ENCODE data around the gene MSANTD7. TPM values are rescaled to one million over a fixed set of nuclear protein-coding genes. Genes with fewer than 3 reads are reported as not detected.
"Not testable (repeated sequence)": the region's sequence is repeated elsewhere in the genome, so short reads cannot be mapped to it uniquely, and the experiment has no call there.

Gene MSANTD7
- total and polyA plus RNA-seq, 2 donors = 6.6 to 15.6 TPM

- Histone ChIP-seq H3K27me3 (ENCODE audit: control insufficient read depth in 2 of 2, insufficient read depth in 1 of 2, low read length in 1 of 2) (no peaks in the 10 kb centered on the region), H3K4me3 (ENCODE audit: low read length in 2 of 2) (no peak overlapping the region), H3K4me1 (ENCODE audit: control insufficient read depth in 2 of 2, insufficient read depth in 2 of 2, low read length in 2 of 2) (no peaks in the 10 kb centered on the region), H3K27ac (ENCODE audit: low read depth in 1 of 2, low read length in 1 of 2) (no peak overlapping the region), H3K36me3 (ENCODE audit: control insufficient read depth in 2 of 2, insufficient read depth in 2 of 2, low read length in 1 of 2) (peaks cover 28 to 67% of the 10 kb centered on the region in 2 donors), H3K9me3 (ENCODE audit: control insufficient read depth in 2 of 2, insufficient read depth in 1 of 2, low read length in 1 of 2) (peaks cover 0 to 2% of the 10 kb centered on the region in 2 donors)
- WGBS = 97% methylated on average over 2 of the region's 2 CpGs
- DNase-seq (ENCODE audit: low read depth in 6 of 9, low spot score in 9 of 9) = no peak
These were observed 6.8 kb downstream of the MSANTD7 start for GRCh38 chr10:14844948-14845347.

GRCh38 chr10:14852236-14852635, 14.1 kb downstream of the MSANTD7 start:
- H3K4me3 ChIP-seq (ENCODE audit: low read length in 2 of 2) = no peak overlapping the region
- WGBS = 97% methylated on average over 3 of the region's 3 CpGs
- H3K36me3 ChIP-seq (ENCODE audit: control insufficient read depth in 2 of 2, insufficient read depth in 2 of 2, low read length in 1 of 2) = peaks cover 12 to 31% of the 10 kb centered on the region in 2 donors

GRCh38 chr10:14855453-14855852, 17.3 kb downstream of the MSANTD7 start:
- no peak for DNase-seq (ENCODE audit: low read depth in 6 of 9, low spot score in 9 of 9)
- H3K9me3 ChIP-seq (ENCODE audit: control insufficient read depth in 2 of 2, insufficient read depth in 1 of 2, low read length in 1 of 2) = no peaks in the 10 kb centered on the region

More at GRCh38 chr10:14852236-14852635, 14.1 kb downstream of the MSANTD7 start:
- Histone ChIP-seq H3K27ac (ENCODE audit: low read depth in 1 of 2, low read length in 1 of 2) (no peak overlapping the region), H3K4me1 (ENCODE audit: control insufficient read depth in 2 of 2, insufficient read depth in 2 of 2, low read length in 2 of 2) (no peaks in the 10 kb centered on the region), H3K27me3 (ENCODE audit: control insufficient read depth in 2 of 2, insufficient read depth in 1 of 2, low read length in 1 of 2) (no peaks in the 10 kb centered on the region), H3K9me3 (ENCODE audit: control insufficient read depth in 2 of 2, insufficient read depth in 1 of 2, low read length in 1 of 2) (no peaks in the 10 kb centered on the region)
- no peak for DNase-seq (ENCODE audit: low read depth in 6 of 9, low spot score in 9 of 9)

GRCh38 chr10:14858338-14858960, 20.3 kb downstream of the MSANTD7 start:
- no peak overlapping the region for H3K27ac ChIP-seq (ENCODE audit: low read depth in 1 of 2, low read length in 1 of 2)
- no peak overlapping the region for H3K4me3 ChIP-seq (ENCODE audit: low read length in 2 of 2)
- H3K4me1 ChIP-seq (ENCODE audit: control insufficient read depth in 2 of 2, insufficient read depth in 2 of 2, low read length in 2 of 2) = peaks cover 0 to 3% of the 10 kb centered on the region in 2 donors
- no peak for DNase-seq (ENCODE audit: low read depth in 6 of 9, low spot score in 9 of 9)
- peaks cover 29 to 33% of the 10 kb centered on the region in 2 donors for H3K36me3 ChIP-seq (ENCODE audit: control insufficient read depth in 2 of 2, insufficient read depth in 2 of 2, low read length in 1 of 2)
- H3K27me3 ChIP-seq (ENCODE audit: control insufficient read depth in 2 of 2, insufficient read depth in 1 of 2, low read length in 1 of 2) = no peaks in the 10 kb centered on the region
- 98% methylated on average over 6 of the region's 6 CpGs for WGBS
- no peaks in the 10 kb centered on the region for H3K9me3 ChIP-seq (ENCODE audit: control insufficient read depth in 2 of 2, insufficient read depth in 1 of 2, low read length in 1 of 2)

More at GRCh38 chr10:14855453-14855852, 17.3 kb downstream of the MSANTD7 start:
- H3K4me3 ChIP-seq (ENCODE audit: low read length in 2 of 2) = no peak overlapping the region
- 90% methylated on average over 1 of the region's 1 CpG for WGBS
- H3K27ac ChIP-seq (ENCODE audit: low read depth in 1 of 2, low read length in 1 of 2) = no peak overlapping the region
- H3K4me1 ChIP-seq (ENCODE audit: control insufficient read depth in 2 of 2, insufficient read depth in 2 of 2, low read length in 2 of 2) = peaks cover 0 to 3% of the 10 kb centered on the region in 2 donors
- peaks cover 19 to 35% of the 10 kb centered on the region in 2 donors for H3K36me3 ChIP-seq (ENCODE audit: control insufficient read depth in 2 of 2, insufficient read depth in 2 of 2, low read length in 1 of 2)
- no peaks in the 10 kb centered on the region for H3K27me3 ChIP-seq (ENCODE audit: control insufficient read depth in 2 of 2, insufficient read depth in 1 of 2, low read length in 1 of 2)

- Histone ChIP-seq H3K9me3 (ENCODE audit: control insufficient read depth in 2 of 2, insufficient read depth in 1 of 2, low read length in 1 of 2) (no peaks in the 10 kb centered on the region), H3K36me3 (ENCODE audit: control insufficient read depth in 2 of 2, insufficient read depth in 2 of 2, low read length in 1 of 2) (peaks cover 31 to 33% of the 10 kb centered on the region in 2 donors)
These were observed 20.9 kb downstream of the MSANTD7 start for GRCh38 chr10:14859043-14859442.

GRCh38 chr10:14859775-14860174, 21.7 kb downstream of the MSANTD7 start:
- H3K27ac ChIP-seq (ENCODE audit: low read depth in 1 of 2, low read length in 1 of 2) = no peak overlapping the region
- peaks cover 31 to 33% of the 10 kb centered on the region in 2 donors for H3K36me3 ChIP-seq (ENCODE audit: control insufficient read depth in 2 of 2, insufficient read depth in 2 of 2, low read length in 1 of 2)
- no peak for DNase-seq (ENCODE audit: low read depth in 6 of 9, low spot score in 9 of 9)

More at GRCh38 chr10:14859043-14859442, 20.9 kb downstream of the MSANTD7 start:
- 82% methylated on average over 5 of the region's 5 CpGs for WGBS
- peaks cover 0 to 3% of the 10 kb centered on the region in 2 donors for H3K4me1 ChIP-seq (ENCODE audit: control insufficient read depth in 2 of 2, insufficient read depth in 2 of 2, low read length in 2 of 2)
- no peak for DNase-seq (ENCODE audit: low read depth in 6 of 9, low spot score in 9 of 9)
- H3K27me3 ChIP-seq (ENCODE audit: control insufficient read depth in 2 of 2, insufficient read depth in 1 of 2, low read length in 1 of 2) = no peaks in the 10 kb centered on the region
- no peak overlapping the region for H3K4me3 ChIP-seq (ENCODE audit: low read length in 2 of 2)
- no peak overlapping the region for H3K27ac ChIP-seq (ENCODE audit: low read depth in 1 of 2, low read length in 1 of 2)

GRCh38 chr10:14860791-14861190, 22.7 kb downstream of the MSANTD7 start:
- Histone ChIP-seq H3K36me3 (ENCODE audit: control insufficient read depth in 2 of 2, insufficient read depth in 2 of 2, low read length in 1 of 2) (peaks cover 29 to 33% of the 10 kb centered on the region in 2 donors), H3K9me3 (ENCODE audit: control insufficient read depth in 2 of 2, insufficient read depth in 1 of 2, low read length in 1 of 2) (no peaks in the 10 kb centered on the region), H3K4me1 (ENCODE audit: control insufficient read depth in 2 of 2, insufficient read depth in 2 of 2, low read length in 2 of 2) (peaks cover 0 to 3% of the 10 kb centered on the region in 2 donors), H3K27me3 (ENCODE audit: control insufficient read depth in 2 of 2, insufficient read depth in 1 of 2, low read length in 1 of 2) (no peaks in the 10 kb centered on the region), H3K4me3 (ENCODE audit: low read length in 2 of 2) (no peak overlapping the region), H3K27ac (ENCODE audit: low read depth in 1 of 2, low read length in 1 of 2) (no peak overlapping the region)
- WGBS = 97% methylated on average over 1 of the region's 1 CpG
- DNase-seq (ENCODE audit: low read depth in 6 of 9, low spot score in 9 of 9) = no peak

More at GRCh38 chr10:14859775-14860174, 21.7 kb downstream of the MSANTD7 start:
- Histone ChIP-seq H3K4me3 (ENCODE audit: low read length in 2 of 2) (no peak overlapping the region), H3K9me3 (ENCODE audit: control insufficient read depth in 2 of 2, insufficient read depth in 1 of 2, low read length in 1 of 2) (no peaks in the 10 kb centered on the region), H3K4me1 (ENCODE audit: control insufficient read depth in 2 of 2, insufficient read depth in 2 of 2, low read length in 2 of 2) (peaks cover 0 to 3% of the 10 kb centered on the region in 2 donors), H3K27me3 (ENCODE audit: control insufficient read depth in 2 of 2, insufficient read depth in 1 of 2, low read length in 1 of 2) (no peaks in the 10 kb centered on the region)

- WGBS = 97% methylated on average over 6 of the region's 6 CpGs
- H3K36me3 ChIP-seq (ENCODE audit: control insufficient read depth in 2 of 2, insufficient read depth in 2 of 2, low read length in 1 of 2) = peaks cover 34 to 36% of the 10 kb centered on the region in 2 donors
- not testable (repeated sequence) for H3K27me3 ChIP-seq (ENCODE audit: control insufficient read depth in 2 of 2, insufficient read depth in 1 of 2, low read length in 1 of 2); H3K4me1 ChIP-seq (ENCODE audit: control insufficient read depth in 2 of 2, insufficient read depth in 2 of 2, low read length in 2 of 2); H3K4me3 ChIP-seq (ENCODE audit: low read length in 2 of 2); DNase-seq (ENCODE audit: low read depth in 6 of 9, low spot score in 9 of 9); H3K9me3 ChIP-seq (ENCODE audit: control insufficient read depth in 2 of 2, insufficient read depth in 1 of 2, low read length in 1 of 2); H3K27ac ChIP-seq (ENCODE audit: low read depth in 1 of 2, low read length in 1 of 2)
These were observed 26.4 kb downstream of the MSANTD7 start for GRCh38 chr10:14864466-14864865.

- H3K4me1 ChIP-seq (ENCODE audit: control insufficient read depth in 2 of 2, insufficient read depth in 2 of 2, low read length in 2 of 2); H3K9me3 ChIP-seq (ENCODE audit: control insufficient read depth in 2 of 2, insufficient read depth in 1 of 2, low read length in 1 of 2); H3K27ac ChIP-seq (ENCODE audit: low read depth in 1 of 2, low read length in 1 of 2); DNase-seq (ENCODE audit: low read depth in 6 of 9, low spot score in 9 of 9); H3K27me3 ChIP-seq (ENCODE audit: control insufficient read depth in 2 of 2, insufficient read depth in 1 of 2, low read length in 1 of 2); H3K4me3 ChIP-seq (ENCODE audit: low read length in 2 of 2): not testable (repeated sequence)
- WGBS = 84% methylated on average over 3 of the region's 3 CpGs
- peaks cover 38 to 39% of the 10 kb centered on the region in 2 donors for H3K36me3 ChIP-seq (ENCODE audit: control insufficient read depth in 2 of 2, insufficient read depth in 2 of 2, low read length in 1 of 2)
These were observed 26.8 kb downstream of the MSANTD7 start for GRCh38 chr10:14864871-14865270.

All from thymus (tissue), 11 donors.